ENCODE measurements around the gene HSPA1A.

- TF ChIP-seq, protein P1, sequence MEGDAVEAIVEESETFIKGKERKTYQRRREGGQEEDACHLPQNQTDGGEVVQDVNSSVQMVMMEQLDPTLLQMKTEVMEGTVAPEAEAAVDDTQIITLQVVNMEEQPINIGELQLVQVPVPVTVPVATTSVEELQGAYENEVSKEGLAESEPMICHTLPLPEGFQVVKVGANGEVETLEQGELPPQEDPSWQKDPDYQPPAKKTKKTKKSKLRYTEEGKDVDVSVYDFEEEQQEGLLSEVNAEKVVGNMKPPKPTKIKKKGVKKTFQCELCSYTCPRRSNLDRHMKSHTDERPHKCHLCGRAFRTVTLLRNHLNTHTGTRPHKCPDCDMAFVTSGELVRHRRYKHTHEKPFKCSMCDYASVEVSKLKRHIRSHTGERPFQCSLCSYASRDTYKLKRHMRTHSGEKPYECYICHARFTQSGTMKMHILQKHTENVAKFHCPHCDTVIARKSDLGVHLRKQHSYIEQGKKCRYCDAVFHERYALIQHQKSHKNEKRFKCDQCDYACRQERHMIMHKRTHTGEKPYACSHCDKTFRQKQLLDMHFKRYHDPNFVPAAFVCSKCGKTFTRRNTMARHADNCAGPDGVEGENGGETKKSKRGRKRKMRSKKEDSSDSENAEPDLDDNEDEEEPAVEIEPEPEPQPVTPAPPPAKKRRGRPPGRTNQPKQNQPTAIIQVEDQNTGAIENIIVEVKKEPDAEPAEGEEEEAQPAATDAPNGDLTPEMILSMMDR (IDR thresholded peaks at IDR 0.05), result no peak
- TF ChIP-seq POLR2A (IDR thresholded peaks at IDR 0.05), result no peak
Observed at GRCh38 chr6:31861150-31861549, 45.8 kb downstream of the HSPA1A start.
